NCI-H2227 treated with DMSO at 0.1 percent for 48 hours (cell line): ENCODE data around the gene GNRHR.
"Not testable (repeated sequence)": the region's sequence is repeated elsewhere in the genome, so short reads cannot be mapped to it uniquely, and the experiment has no call there.

ENCODE experiments used
- DNase-seq: peaks from one replicate; lab custom pipeline; 2025; lab: John Stamatoyannopoulos, UW

Gene GNRHR

DNA sequence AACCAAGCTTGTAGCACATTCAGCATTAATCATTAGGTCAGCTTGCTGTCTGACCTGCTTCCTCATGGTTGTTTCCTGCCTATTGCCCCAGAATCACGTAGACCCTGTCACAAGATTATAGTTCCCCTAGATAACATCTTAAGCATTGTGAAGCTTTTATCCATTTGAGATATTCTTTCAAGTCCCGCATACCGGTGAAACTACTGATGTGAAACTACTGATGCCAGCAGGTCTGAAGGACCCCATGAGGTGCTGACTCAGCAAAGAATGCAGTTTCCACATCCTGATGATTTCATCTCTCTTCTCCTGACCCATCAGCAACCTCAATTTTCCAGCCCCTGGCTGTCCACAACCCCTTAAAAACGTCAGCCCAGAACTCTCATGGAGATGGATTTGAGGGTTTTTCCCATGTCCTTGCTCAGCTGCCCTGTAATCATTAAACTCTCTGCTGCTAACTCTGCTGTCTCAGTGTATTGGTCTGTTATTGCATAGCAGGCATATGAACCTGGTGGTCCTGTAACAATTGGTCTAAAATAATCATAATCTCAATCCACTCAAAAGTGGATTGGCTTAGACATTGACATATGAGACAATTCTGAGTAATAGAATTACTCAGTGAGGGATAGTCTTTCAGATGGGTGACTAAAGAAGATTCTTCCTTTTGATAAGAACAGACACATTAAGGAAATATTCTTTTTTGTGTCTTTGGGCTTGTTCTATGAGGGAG, 26.9 kb downstream of the GNRHR start:
- no peak for DNase-seq

DNA sequence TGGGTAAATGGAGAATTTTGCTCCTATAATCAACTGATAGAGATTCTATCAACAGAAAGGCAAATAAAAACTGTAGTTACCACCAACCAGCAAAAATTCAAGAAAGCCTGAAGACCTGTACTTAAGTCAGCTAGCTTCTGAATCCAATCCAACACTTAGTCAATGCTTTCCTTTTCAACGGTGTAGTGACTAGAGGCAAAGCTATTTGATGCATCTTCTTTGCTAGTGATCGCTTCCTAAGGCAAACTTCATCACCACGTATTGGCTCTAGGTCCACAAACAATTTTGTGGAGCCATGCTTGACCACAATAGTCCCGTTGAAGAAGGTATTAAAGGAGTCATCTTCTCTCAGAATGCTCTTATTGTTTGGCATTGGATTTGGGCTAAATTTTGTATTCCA, 28.2 kb downstream of the GNRHR start:
- DNase-seq, result no peak

DNA sequence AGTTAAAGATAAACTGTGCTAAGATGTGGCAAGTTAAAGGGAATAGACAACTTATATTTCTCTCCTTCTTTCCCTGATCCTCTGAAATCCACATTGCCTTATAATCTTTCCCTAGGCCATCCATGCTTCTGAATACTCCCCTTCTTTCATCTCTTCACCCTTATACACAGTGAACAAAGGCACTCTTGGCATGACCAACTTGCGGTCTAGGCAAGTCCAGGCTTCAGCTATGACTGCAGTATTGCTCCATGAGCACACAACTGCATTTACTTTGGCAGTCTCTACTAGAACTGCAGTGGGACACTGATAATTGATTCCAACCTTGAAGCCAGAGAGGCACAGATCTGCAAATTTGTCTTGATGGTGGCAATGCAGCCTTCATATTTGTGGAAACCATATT, 29.1 kb downstream of the GNRHR start:
- no peak for DNase-seq

DNA sequence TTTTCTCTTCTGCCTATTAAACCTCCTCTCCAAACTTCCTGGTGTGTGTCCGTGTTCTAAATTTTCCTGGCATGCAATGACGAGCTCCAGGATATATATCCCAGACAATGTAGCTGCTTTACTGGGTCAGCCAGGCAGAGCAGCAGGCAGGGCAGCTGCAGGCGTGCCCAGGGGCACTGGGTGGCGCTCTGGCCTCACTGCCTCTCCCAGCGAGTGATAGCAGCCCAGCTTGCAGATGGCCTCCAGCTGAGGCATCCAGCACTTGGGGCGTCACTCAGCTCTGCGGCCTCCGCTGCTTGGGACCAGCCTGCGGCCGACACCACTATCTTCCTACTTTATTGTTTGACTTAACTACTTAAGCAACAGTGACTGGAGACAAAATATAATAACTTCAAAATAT, 30.2 kb downstream of the GNRHR start:
- DNase-seq, result no peak

DNA sequence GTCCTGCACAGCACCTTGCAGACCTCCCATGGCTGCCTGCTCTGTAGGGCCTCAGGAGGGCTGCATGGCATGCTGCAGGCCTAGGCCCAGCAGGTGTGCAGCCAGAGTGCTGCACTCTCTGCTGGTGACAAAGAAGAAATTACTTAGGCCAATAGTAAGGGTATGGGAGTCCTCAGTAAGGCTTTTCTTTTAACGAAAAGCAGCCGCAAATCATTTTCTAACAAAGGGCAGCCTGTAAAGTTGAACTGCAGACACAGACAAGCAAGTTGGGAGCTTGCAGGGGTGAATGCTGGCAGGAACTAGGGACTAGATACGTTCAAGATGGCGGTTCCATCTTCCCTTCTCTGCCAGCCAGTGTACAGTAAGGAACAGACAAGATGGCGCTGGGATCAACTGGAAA, 30.8 kb downstream of the GNRHR start:
- no peak for DNase-seq

DNA sequence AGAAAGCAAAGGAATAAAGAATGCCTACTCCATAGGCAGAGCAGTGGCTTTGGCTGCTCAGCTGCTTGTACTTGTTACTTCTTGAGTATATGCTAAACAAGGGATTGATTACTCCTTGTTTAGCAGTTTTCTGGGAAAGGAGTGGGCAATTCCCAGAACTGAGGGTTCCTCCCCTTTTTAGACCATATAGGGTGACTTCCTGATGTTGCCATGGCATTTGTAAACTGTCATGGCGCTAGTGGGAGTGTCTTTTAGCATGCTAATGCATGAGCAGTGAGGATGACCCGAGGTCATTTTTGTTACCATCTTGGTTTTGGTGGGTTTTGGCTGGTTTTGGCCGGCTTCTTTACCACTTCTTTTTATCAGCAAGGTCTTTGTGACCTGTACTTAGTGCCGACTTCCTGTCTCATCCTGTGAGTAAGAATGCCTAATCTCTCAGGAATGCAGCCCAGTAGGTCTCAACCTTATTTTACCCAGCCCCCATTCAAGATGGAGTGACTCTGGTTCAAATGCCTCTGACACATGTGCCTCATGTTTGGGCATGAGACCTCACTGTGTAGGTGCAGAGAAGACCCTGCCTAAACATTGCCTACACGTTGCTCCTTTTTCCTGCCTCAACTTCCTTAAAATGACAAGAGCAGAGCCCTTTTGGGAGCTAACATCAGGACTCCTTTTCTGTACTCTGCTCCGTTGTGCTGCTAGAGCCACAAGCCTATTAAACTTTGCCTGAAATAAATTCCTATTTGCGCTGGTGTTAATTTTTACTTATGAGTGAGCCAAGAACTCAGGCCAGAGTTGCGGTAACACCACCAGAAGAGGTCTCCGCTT, 32.2 kb downstream of the GNRHR start:
- DNase-seq, result no peak

DNA sequence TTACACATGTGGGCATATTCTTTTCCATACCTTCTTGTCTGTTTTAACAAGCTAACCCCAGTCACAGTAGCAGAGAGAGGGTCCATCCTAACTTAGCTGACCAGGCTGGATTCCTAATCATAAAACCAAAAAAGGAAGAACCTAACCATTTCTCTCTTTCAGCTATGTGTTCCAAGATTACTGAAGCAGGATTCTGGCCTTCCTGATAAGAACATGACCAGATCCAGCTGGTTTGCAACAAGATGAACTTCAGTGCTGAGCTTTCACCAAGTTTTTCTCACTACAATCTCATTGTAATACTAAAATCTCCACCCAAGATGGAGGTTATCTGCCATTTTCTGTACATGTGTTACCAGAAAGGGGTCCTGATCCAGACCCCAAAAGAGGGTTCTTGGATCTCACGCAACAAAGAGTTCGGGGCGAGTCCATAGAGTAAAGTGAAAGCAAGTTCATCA, 32.8 kb downstream of the GNRHR start:
- DNase-seq, result no peak

DNA sequence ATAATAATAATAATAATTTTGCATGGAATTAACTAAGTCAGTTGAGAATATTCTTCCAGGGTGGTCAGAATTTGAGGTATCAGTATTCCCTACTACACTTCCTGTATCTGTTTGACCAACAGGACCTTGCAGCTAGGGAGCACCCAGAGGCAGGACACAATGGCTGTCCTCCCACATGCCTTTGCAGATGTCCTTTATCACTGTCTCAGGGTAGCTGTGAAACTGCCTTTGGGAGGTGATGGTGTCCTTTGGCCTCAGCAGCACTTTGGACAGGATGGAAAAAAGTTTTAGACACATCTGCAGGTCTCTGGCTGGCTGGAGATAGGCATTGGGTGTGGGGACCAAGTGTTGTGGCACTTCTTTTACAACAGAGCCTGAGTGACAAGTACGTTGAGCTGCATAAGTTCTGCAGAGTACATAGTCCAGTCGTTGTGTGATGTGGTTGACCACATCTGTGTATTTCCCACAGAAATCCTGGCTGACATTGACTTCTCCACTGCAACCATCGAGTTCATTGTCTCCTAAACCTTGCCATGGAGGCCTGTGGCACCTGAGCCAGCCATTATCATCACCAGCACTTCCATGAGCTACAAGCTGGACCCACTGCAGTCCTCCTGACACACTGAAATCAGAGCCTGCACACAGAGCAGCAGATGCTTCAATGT, 34.1 kb downstream of the GNRHR start:
- no peak for DNase-seq

DNA sequence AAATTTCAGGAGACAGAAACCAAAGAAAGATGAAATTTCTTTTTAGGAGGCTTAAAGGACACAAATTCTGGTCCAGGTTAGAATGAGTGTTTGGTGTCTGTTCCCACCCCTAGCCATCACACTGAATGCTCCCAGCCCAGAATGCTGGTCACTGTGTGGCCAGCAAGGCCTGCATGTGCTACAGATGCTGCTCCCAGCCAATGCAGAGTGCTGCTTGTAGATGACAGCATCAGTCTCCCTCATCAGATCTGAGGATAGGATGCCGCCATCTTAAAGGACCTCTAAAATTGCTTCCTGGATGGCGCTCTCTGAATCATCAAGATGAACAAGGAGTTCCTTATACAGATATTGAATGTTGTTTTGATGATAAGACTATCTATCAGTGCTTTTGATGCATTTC, 35.3 kb downstream of the GNRHR start:
- no peak for DNase-seq

DNA sequence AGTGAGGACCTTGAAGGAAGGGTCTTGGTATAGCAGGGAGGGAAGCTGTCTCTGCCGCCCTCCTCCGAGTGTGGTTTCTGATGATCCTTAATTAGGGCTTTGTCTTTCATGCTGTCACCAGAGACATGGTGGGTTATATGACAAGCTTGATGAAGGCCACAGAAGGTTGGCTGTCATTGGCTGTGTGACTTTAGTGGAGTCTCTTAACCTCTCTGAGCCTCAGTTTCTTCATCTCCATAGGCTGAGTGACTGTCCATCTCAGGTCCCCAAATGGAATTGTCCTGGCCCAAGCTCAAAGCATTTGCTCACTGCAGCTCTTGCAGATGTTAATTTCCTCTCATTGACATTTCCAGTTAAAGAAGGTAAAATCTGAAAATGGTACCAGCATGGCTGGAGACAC, 36.6 kb downstream of the GNRHR start:
- no peak for DNase-seq

DNA sequence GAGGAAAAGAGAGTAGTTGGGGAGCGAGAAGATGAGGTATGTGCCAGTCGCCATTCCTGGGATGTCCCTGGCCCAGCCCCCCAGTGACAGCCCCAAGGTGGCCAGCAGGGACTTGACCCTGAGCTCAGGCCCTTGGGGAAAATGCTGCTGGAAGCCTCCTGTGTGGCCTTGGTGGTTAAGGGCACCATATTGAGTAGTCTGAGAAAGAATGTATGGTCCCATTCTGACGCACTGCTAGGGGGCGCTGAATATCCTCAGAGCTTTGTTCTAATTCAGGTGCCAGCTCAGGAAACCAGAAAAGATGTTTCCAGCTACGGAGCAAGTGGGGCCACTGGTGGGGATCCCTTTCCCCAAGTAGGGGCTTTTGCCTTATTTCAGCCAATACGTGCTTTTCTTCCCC, 39.2 kb downstream of the GNRHR start:
- DNase-seq, result no peak

DNA sequence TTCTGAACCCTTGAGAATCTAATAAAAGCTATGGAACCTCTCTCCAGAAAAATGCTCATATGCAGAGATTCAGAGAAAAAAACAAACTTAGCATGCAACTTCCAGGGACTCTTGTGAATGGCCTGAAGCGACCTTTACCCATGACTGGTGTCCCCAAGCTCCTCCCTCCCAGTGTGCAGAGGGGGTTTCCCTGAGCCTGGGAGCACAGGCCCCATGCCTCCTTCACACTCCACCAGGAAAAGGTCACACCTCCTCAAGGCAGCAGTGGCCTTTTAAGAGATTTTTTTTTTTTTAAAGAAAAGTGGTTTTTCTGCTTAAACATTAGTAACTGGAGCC, 40.0 kb downstream of the GNRHR start:
- no peak for DNase-seq

DNA sequence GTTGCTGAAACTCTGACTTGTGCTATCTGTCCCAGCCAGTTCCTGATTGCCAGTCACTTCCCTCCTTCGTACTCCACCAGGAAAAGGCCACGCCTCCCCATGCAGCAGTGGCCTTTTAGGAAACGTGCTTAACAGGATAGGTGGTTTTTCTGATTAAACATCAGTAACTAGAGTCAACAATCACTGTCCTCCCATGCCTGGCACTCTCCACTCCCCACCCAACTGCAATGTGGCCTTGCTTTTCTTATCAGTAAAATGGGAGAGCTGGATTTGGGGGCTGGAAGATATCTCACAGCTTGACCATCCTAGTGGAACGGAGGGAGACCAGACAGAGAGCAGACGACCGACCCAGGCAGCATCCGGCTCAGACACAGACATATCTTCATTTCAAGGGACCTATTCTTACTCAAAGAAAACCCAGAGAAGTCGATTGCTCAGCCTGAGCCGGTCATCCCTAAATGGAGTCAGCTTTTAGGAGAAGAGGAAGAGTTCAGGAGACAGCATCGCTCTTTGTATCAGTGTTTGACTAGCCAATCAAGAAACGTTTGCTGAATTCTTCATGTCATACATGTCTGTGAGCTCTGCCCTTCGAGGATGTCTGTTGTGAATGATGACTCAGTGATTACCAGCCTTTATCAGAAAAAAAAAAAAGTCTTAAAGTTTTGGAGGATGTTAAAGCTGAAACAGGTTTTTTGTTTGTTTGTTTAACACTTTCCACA, 40.5 kb downstream of the GNRHR start:
- no peak for DNase-seq

DNA sequence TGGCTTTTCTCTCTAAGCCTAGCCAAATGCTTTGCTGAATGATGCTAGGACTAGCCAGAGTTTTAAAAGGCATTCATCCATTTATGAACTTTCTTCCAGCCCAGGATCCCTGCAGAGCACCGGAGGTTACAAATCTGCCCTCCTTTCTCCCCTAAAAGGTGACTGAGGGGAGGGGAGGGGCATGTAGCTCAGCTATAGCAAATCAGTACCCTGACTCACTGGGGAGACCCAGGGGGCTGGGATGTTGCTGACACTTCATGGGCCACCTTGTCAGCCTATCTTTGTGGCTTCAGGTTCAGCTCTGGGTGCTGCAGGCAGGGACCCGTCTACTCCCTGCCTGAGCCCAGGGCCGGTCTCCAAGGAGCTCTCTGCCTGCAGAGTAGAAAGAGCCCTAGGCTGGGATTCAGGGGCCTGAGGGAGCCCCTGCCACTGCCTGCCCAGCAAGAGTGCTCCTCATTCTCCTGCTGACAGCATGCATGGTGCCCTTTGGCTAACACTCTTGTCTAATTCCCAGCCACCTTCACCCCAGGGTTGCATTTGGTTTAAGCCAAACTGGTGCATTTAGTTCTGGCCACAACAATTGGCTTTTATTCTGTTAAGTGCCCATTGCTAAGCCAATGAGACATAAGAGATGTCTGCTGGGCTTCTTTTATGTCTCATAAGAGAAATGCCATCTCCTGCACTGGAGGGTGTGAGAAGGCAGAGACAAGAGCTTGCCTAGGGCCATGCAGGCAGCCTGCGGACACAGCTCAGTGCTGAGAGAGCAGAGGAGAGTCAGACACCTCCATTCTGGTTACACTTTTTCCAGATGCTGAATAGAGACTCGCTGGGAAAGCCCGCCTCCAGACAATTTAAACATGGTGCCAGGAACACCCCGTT, 41.3 kb downstream of the GNRHR start:
- no peak for DNase-seq

DNA sequence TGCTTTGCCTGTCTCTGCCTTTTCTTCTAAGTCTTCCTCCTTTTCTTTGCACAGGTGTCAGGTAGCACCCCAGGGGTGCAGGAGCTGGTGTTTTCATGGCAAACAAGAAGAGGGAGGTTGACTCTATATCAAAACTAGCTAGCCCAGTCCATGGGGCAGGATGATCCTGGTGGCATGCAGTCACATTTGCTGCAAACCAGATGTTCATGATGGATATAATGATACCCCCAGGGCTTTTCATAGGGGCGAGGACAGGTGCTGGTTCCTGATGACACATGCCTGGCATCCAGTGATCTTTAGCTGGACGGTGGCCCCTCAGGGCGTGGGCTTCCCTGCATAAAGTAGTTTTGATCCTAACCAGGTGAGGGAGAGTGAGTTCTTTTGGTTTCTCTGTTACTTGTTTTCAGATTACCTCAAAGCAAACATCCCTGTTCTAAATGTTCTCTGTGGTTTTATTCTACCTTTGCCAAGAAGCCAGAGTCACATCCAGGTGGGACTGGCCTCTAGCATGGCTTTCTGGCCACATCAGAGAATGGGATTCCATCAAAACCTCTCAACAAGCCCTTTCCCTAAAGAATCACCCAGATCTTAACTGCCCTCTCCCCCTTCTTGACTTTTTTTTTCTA, 42.1 kb downstream of the GNRHR start:
- no peak for DNase-seq

DNA sequence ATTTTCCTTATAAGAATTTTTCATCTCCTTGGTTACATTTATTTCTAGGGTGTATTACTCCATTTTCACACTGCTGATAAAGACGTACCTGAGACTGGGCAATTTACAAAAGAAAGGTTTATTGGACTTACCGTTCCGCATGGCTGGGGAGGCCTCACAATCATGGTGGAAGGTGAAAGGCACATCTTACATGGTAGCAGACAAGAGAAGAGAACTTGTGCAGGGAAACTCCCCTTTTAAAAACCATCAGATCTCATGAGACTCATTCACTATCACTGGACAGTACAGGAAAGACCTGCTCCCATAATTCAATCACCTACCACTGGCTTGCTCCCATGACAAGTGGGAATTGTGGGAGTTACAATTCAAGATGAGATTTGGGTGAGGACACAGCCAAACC, 47.5 kb downstream of the GNRHR start:
- not testable (repeated sequence) for DNase-seq

DNA sequence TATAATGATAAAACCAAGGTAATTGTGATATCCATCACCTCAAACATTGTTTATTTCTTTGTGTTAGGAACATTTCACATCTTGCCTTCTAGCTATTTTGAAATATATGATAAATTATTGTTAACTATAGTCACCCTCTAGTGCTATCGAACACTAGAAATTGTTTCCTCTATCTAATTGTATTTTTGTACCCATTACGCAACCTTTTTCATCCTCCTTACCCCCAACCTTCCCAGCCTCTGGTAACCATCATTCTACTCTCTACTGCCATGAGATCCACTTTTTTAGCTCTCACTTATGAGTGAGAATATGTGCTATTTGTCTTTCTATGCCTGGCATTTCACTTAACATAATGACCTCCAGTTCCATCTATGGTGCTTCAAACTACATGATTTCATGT, 49.3 kb downstream of the GNRHR start:
- no peak for DNase-seq

DNA sequence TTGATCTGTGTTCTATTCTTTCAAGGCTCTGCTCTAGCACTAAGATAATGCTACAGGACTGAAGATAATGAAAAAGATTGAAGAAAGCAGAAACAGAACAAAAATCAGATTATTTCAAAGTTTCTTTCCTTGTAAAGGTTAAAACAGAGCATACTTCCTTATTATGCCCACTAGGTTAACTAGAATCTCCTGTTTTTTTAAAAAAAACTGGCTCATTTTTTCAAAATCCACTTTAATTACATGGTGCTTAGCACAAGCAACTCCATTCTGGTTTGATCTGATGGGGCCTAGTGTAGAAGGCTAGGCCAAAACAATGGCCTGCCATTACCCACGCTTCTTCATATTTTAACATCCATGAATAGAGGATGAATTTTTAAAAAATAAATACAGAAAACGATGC, 52.0 kb downstream of the GNRHR start:
- no peak for DNase-seq

DNA sequence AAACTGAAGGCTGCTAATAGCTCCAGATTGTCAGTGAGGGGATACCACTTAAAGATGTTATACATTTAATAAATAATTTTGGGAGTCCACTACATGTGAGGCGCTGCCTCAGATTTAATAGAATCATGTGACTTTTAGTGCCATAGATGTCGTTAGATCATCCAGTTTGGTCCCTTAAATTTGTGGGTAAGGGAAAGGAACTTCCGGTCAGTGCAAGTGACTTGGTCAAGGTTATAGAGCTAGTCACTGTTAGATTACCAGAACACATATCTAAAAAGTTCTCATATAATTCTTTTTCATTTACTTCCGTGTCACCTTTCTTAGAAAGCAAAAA, 52.7 kb downstream of the GNRHR start:
- DNase-seq, result no peak

DNA sequence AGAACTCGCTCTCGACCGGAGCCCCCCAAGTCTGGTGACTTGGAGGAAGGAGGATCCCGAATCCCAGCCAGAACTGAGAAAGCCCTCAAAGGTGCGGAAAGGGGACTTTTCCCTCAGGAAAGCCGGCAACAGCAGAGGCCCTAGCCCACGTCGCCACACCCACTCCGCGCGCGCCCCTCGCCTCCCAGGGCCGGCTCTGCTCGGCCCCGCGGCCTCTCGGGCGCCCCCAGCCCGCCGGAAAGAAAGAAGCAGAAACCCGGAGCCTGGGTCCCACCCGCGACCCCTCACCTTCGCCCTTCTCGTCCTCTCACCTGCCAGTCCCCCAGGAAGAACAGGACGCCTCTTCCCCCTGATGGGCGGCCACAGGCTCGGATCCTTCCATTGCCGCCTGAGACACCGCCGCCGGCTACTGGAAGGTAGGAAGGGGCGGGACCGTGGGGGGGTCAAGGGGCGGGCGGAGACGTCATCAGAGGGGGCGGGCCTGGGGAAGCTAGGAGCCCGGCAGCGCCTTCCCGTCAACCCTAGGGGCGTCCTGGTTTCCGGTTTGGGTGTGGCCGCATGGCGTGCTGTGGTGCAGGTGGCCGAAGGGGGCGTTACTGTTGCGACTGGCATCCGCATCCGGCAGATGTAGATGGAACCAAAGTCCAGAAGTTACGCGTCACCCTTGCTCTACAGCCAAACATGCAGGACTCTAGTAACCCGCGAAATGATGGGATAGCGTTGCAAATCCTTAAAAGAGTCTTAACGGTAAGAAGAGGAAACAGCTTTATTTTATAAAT, 53.3 kb downstream of the GNRHR start, which contains the start of gene UBA6:
UBA6 (minus strand) TSS at position 418 of the 779 bp plus-strand sequence; CDS start at position 382, 36 bp downstream.
- DNase-seq, result peak; percentile 89
